ENCODE data around the gene CEACAM18.

- TF ChIP-seq CTCF (IDR thresholded peaks at IDR 0.05) (no peak), EP300 (IDR thresholded peaks at IDR 0.05) (no peak), POLR2A (IDR thresholded peaks at IDR 0.05) (no peak), POLR2AphosphoS5 (IDR thresholded peaks at IDR 0.05) (no peak)
Observed at GRCh38 chr19:51524666-51525264, 46.4 kb downstream of the CEACAM18 start.

All from stomach (tissue), 4 donors.